SK-N-SH treated with all-trans-retinoic acid at 6 μM for 48 hours (cell line): ENCODE results near the gene LIMK2.

ENCODE experiments used
- CREB5 ChIP-seq: fragments of 250-450 bp; sonication (Bioruptor Pico); IDR thresholded peaks from 2 replicates; pipeline ENCODE4 v1.5.1; 2020; ENCODE audit warnings: low read depth, mild to moderate bottlenecking, moderate library complexity
- CSRNP3 ChIP-seq: fragments of 250-450 bp; sonication (Bioruptor Pico); IDR thresholded peaks from 2 replicates; pipeline ENCODE4 v1.5.1; 2021; ENCODE audit warnings: mild to moderate bottlenecking, moderate library complexity
- GLIS3 ChIP-seq: fragments of 250-450 bp; sonication (Bioruptor Pico); IDR thresholded peaks from 2 replicates; pipeline ENCODE4 v1.5.0; 2020; ENCODE audit warnings: mild to moderate bottlenecking, moderate library complexity
- OSR1 ChIP-seq: fragments of 250-450 bp; sonication (Bioruptor Pico); IDR thresholded peaks from 2 replicates; pipeline ENCODE4 v1.8.0; 2022; ENCODE audit warnings: moderate library complexity, mild to moderate bottlenecking, inconsistent platforms
- PATZ1 ChIP-seq: fragments of 250-450 bp; sonication (Bioruptor Pico); IDR thresholded peaks from 2 replicates; pipeline ENCODE4 v1.8.0; 2020; ENCODE audit warnings: mild to moderate bottlenecking, moderate library complexity, borderline replicate concordance
- POU6F1 ChIP-seq: fragments of 250-450 bp; sonication (Bioruptor Pico); IDR thresholded peaks from 2 replicates; pipeline ENCODE4 v1.8.0; 2021; ENCODE audit warnings: low read depth, mild to moderate bottlenecking, moderate library complexity, borderline replicate concordance
- PPARA ChIP-seq: fragments of 250-450 bp; sonication (Bioruptor Pico); IDR thresholded peaks from 2 replicates; pipeline ENCODE4 v1.5.0; 2020; ENCODE audit warnings: mild to moderate bottlenecking, borderline replicate concordance
- RARB ChIP-seq: fragments of 250-450 bp; sonication (Bioruptor Pico); IDR thresholded peaks from 2 replicates; pipeline ENCODE4 v1.8.0; 2021; ENCODE audit warnings: mild to moderate bottlenecking, moderate library complexity
- TOX ChIP-seq: fragments of 250-450 bp; sonication (Bioruptor Pico); IDR thresholded peaks from 2 replicates; pipeline ENCODE4 v1.8.0; 2021; ENCODE audit warnings: mild to moderate bottlenecking, moderate library complexity, borderline replicate concordance
- TSHZ2 ChIP-seq: fragments of 250-450 bp; sonication (Bioruptor Pico); IDR thresholded peaks from 2 replicates; pipeline ENCODE4 v1.5.0; 2020; ENCODE audit warnings: mild to moderate bottlenecking, moderate library complexity
- ZFP30 ChIP-seq: fragments of 450-650 bp; formaldehyde crosslinking; IDR thresholded peaks from 2 replicates; pipeline ENCODE4 v1.5.0; 2022; ENCODE audit warnings: mild to moderate bottlenecking, moderate library complexity

GRCh38 chr22:31276426-31277167, 64.5 kb downstream of the LIMK2 start:
- TF ChIP-seq PATZ1 = no peak
- no peak for TF ChIP-seq TSHZ2 (CRISPR knock-in tag)
- TF ChIP-seq RARB (CRISPR knock-in tag) = no peak
- TF ChIP-seq POU6F1 (CRISPR knock-in tag) = no peak
- TF ChIP-seq CREB5 = no peak
- no peak for TF ChIP-seq OSR1 (CRISPR knock-in tag)
- TF ChIP-seq ZFP30 (CRISPR knock-in tag) = no peak
- TF ChIP-seq PPARA (CRISPR knock-in tag) = no peak
- TF ChIP-seq TOX = no peak
- no peak for TF ChIP-seq CSRNP3
- TF ChIP-seq GLIS3 (CRISPR knock-in tag) = no peak
